ENCODE data around the gene PRKACA. TPM values are rescaled to one million over a fixed set of nuclear protein-coding genes. Genes with fewer than 3 reads are reported as not detected.

Gene PRKACA
- total and polyA plus RNA-seq, 7 donors: 33.6 to 59.1 (median 36.6) TPM

DNA sequence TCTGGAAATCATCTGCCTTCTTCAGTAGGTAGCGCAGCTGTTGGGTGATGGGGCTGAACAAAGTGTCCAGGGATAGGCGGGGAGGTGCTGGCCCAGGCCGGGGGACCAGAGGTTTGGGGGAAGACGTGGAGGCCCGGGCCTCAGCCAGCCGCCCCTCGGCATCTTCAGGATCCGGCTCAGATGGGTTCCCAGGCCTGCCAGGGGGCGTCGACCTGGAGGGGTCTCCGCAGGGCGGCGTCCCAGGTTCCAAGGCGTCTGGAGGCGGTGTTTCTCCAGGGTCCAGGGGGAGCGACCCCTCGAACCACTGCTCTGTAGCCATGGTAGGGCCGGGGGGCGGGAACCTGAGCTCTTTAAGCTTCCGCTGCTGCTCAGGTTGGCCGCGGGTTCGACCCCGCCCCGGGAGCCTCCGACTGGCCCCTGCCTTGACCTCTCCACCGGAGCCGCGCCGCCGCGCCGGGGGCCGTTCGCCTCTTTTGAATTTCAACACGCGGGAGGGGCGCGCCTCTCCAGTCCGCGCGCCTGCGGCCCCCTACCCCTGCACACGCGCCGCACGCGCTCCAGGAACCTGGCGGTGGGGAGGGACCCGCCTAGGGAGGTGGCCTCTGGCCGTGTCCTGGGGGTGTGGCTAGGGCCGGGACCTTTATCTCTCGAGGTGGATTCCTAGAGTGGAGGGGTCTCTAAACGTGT, 32.1 kb downstream of the PRKACA start, which contains the start of gene C19orf67:
Gene C19orf67 (minus strand): TSS at position 475 of the 687 bp plus-strand sequence. CDS start 156 bp downstream, at position 319.
- Histone ChIP-seq H3K9me3 (no peaks in the 10 kb centered on the region), H3K27ac (no peak within 1 kb of the TSS), H3K4me1 (peaks cover 0 to 25% (median 23%) of the 10 kb centered on the region in 4 donors), H3K36me3 (peaks cover 0 to 17% (median 12%) of the 10 kb centered on the region in 4 donors), H3K27me3 (no peaks in the 10 kb centered on the region), H3K4me3 (no peak within 1 kb of the TSS)
- WGBS, 2 donors: 47 to 71% methylated on average over 54 of the region's 54 CpGs
- intact Hi-C loops (cut with DNase I): loop anchor here (10.0 kb wide), 1 partner anchor 291 kb away; the partner anchor contains the start of gene ZSWIM4
- TF ChIP-seq, protein P1, sequence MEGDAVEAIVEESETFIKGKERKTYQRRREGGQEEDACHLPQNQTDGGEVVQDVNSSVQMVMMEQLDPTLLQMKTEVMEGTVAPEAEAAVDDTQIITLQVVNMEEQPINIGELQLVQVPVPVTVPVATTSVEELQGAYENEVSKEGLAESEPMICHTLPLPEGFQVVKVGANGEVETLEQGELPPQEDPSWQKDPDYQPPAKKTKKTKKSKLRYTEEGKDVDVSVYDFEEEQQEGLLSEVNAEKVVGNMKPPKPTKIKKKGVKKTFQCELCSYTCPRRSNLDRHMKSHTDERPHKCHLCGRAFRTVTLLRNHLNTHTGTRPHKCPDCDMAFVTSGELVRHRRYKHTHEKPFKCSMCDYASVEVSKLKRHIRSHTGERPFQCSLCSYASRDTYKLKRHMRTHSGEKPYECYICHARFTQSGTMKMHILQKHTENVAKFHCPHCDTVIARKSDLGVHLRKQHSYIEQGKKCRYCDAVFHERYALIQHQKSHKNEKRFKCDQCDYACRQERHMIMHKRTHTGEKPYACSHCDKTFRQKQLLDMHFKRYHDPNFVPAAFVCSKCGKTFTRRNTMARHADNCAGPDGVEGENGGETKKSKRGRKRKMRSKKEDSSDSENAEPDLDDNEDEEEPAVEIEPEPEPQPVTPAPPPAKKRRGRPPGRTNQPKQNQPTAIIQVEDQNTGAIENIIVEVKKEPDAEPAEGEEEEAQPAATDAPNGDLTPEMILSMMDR (IDR thresholded peaks at IDR 0.05): no peak
- TF ChIP-seq EP300 (IDR thresholded peaks at IDR 0.05) (no peak), POLR2A (IDR thresholded peaks at IDR 0.05) (no peak), POLR2AphosphoS5 (IDR thresholded peaks at IDR 0.05) (no peak)
- no peak for DNase-seq

DNA sequence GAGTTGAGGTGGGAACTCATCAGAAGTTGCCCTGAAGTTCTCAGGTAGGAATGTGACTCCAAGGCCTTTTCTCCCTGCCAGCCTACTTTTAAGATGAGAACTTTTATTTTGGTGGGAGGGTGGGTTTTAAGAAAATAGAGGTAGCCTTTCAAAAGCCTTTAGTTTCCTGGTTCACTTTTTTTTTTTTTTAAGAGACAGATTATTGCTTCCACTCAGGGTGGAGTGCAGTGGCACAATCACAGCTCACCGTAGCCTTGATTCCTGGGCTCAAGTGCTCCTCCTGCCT, 34.9 kb downstream of the PRKACA start:
- no peak for DNase-seq
- peaks cover 0 to 3% (median under 1%) of the 10 kb centered on the region in 4 donors for H3K36me3 ChIP-seq
- H3K9me3 ChIP-seq: no peaks in the 10 kb centered on the region
- intact Hi-C loops (cut with DNase I): loop anchor here (10.0 kb wide), 1 partner anchor 288 kb away; the partner anchor contains the start of gene ZSWIM4
- H3K27ac ChIP-seq: peak overlapping the region in 2 of 4 donors; percentile 86 to 95
- TF ChIP-seq, protein P1 (IDR thresholded peaks at IDR 0.05): no peak
- no peak for TF ChIP-seq EP300 (IDR thresholded peaks at IDR 0.05)
- TF ChIP-seq POLR2AphosphoS5 (IDR thresholded peaks at IDR 0.05): no peak
- TF ChIP-seq POLR2A (IDR thresholded peaks at IDR 0.05): no peak
- WGBS, 2 donors: 22 to 67% methylated on average over 1 of the region's 1 CpG
- no peak overlapping the region for H3K4me3 ChIP-seq
- no peaks in the 10 kb centered on the region for H3K27me3 ChIP-seq
- peaks cover 0 to 22% (median 19%) of the 10 kb centered on the region in 4 donors for H3K4me1 ChIP-seq

DNA sequence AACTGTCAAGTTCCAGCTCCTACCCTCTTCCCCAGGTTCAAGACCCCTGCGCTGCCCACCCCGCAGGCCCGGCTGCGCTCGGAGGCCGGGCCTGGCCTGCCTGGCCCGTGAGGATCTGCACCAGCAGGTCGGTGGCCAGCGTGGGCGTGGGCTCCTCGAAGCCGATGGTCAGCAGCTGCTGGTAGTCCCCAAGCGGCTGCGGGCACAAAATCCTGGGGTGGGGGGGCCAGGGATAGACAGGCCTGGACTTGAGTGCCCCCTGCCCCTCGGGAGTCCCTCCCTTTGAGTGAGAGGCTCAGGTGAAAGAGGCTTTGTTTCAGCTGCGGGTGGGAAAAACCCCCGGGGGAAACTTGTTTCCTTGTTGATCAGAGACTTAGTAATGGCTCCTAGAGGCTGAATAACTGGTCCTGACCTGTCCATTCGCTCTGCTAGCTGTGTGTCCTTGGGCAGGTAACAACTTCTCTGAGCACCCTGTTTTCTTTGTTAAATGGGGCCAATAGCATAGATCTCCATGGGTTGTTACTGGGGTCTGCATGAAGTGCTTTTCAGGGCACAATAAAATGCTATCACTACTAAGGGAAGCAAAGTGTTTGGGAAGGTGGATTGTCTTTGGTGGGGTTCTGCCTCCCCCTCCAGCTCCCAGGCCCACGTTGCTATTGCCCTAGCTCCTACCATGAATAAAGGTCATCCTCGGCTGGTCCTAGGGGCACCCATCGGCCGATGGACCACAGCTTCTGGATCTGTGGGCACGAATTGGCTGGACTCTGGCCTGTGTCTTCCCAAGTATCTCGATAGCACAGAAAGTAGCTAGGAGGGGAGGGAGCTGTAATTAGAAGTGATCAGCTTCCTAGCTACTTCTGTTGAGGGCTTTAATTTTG, 35.5 kb downstream of the PRKACA start:
- intact Hi-C loops (cut with DNase I): loop anchor here (10.0 kb wide), 1 partner anchor 287 kb away; the partner anchor contains the start of gene ZSWIM4
- peak; percentile 80 for DNase-seq
- peaks cover 0 to 22% (median 19%) of the 10 kb centered on the region in 4 donors for H3K4me1 ChIP-seq
- H3K27ac ChIP-seq: peak overlapping the region; percentile 86 to 95 (median 90)
- no peaks in the 10 kb centered on the region for H3K36me3 ChIP-seq
- TF ChIP-seq POLR2AphosphoS5 (IDR thresholded peaks at IDR 0.05): no peak
- no peak for TF ChIP-seq EP300 (IDR thresholded peaks at IDR 0.05)
- TF ChIP-seq, protein P1 (IDR thresholded peaks at IDR 0.05): peak in 1 of 4 experiments; percentile 14
- WGBS, 2 donors: 7 to 21% methylated on average over 24 of the region's 24 CpGs
- H3K9me3 ChIP-seq: no peaks in the 10 kb centered on the region
- H3K27me3 ChIP-seq: no peaks in the 10 kb centered on the region
- H3K4me3 ChIP-seq: peak overlapping the region; percentile 64 to 88 (median 76)

DNA sequence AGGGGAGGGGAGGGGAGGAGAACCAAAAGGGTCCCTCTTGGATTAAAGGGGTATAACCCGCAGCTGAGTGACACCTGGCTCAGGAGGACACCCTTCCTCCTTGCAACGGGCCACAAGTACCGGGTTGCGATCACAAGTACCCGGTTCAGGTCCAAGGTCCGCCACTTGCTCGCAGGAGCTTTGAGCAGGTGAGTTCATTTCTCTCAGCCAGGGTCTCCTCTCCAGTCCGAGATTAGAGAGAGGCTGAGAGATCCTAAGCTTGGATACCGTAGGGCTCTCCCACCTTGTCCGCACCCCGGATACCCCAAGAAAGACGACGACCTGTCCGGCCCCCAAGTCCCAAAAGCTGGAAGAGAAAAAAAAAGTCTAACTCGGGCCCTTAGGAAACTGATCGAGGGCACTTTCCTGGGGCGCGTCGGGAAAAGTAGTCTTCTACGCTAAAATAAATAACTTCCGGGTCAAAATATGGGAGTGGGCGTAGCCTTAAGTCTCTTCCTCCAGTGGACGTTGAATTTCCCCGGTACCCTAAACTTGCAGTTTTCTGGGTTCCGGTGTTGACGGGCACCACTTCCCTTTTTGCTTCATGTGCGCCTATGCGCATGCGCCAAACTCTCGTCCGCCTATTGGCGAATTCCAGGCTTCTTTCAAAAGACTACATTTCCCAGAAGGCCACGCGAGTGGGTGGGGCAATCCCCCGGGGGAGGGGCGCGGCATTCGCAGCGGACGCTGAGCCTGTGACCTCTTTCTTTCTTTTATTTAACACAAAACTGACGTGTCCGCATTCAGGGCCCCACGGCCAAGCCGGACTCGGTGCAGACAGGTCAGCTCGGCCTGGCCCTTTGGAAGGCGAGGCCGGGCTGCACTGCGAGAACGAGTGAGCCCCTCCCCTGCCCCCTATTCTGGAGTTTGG, 36.4 kb downstream of the PRKACA start:
- peak overlapping the region; percentile 86 to 95 (median 90) for H3K27ac ChIP-seq
- H3K36me3 ChIP-seq: no peaks in the 10 kb centered on the region
- H3K4me1 ChIP-seq: peaks cover 0 to 22% (median 19%) of the 10 kb centered on the region in 4 donors
- WGBS, 2 donors: 0% methylated on average over 50 of the region's 50 CpGs
- peak overlapping the region; percentile 64 to 88 (median 76) for H3K4me3 ChIP-seq
- TF ChIP-seq POLR2AphosphoS5 (IDR thresholded peaks at IDR 0.05) (peak; percentile 74 to 89 (median 88)), POLR2A (IDR thresholded peaks at IDR 0.05) (peak in 1 of 2 donors; percentile 74), EP300 (IDR thresholded peaks at IDR 0.05) (no peak)
- H3K27me3 ChIP-seq: no peaks in the 10 kb centered on the region
- intact Hi-C loops (cut with DNase I): loop anchor here (10.0 kb wide), 1 partner anchor 286 kb away; the partner anchor contains the start of gene ZSWIM4
- peak; percentile 100 for DNase-seq
- H3K9me3 ChIP-seq: no peaks in the 10 kb centered on the region
